GM23338 (cell line): ENCODE measurements around the gene ADAMTS8. TPM values are rescaled to one million over a fixed set of nuclear protein-coding genes. Genes with fewer than 3 reads are reported as not detected.

Experiments
- ATAC-seq: fragments of 200-7000 bp; cut with Tn5 transposase; 3 replicates; pipeline ENCODE4 v1.9.1; 2020
- DNase-seq: peaks from one replicate; pipeline ENCODE4 v3.0.0-alpha.2; 2015; ENCODE audit warnings: low spot score
- H2AFZ ChIP-seq: fragments of 200-600 bp; sonication (generic); 2 replicates; pipeline ENCODE4 v1.8.0; 2016; ENCODE audit warnings: antibody characterized with exemption, mild to moderate bottlenecking, moderate library complexity
- H3F3A ChIP-seq: fragments of 200-600 bp; sonication (generic); replicated peaks from 2 replicates; pipeline ENCODE4 v1.8.0; 2017; ENCODE audit warnings: antibody characterized with exemption, mixed run types, low read depth
- H3K27ac ChIP-seq: fragments of 200-600 bp; sonication (generic); 2 replicates; pipeline ENCODE4 v1.6.1; 2016; ENCODE audit warnings: low read depth
- H3K27me3 ChIP-seq: fragments of 200-600 bp; sonication (generic); 2 replicates; pipeline ENCODE4 v1.8.0; 2016; ENCODE audit warnings: mild to moderate bottlenecking, mixed run types, moderate library complexity; ENCODE audit not compliant: insufficient read depth
- H3K36me3 ChIP-seq: fragments of 200-600 bp; sonication (generic); 2 replicates; pipeline ENCODE4 v1.8.0; 2016; ENCODE audit warnings: mild to moderate bottlenecking; ENCODE audit not compliant: insufficient read depth
- H3K4me1 ChIP-seq: fragments of 200-600 bp; sonication (generic); 2 replicates; pipeline ENCODE4 v1.8.0; 2016; ENCODE audit warnings: mild to moderate bottlenecking, moderate library complexity; ENCODE audit not compliant: insufficient read depth
- H3K4me2 ChIP-seq: fragments of 200-600 bp; sonication (generic); 2 replicates; pipeline ENCODE4 v1.7.1; 2017; ENCODE audit warnings: mixed run types
- H3K4me3 ChIP-seq: fragments of 200-600 bp; sonication (generic); 2 replicates; pipeline ENCODE4 v1.6.1; 2016; ENCODE audit warnings: mixed run types
- H3K79me2 ChIP-seq: fragments of 200-600 bp; sonication (generic); replicated peaks from 2 replicates; pipeline ENCODE4 v1.8.0; 2017; ENCODE audit warnings: mild to moderate bottlenecking; ENCODE audit not compliant: insufficient read depth
- H3K9me2 ChIP-seq: fragments of 200-600 bp; sonication (generic); 2 replicates; pipeline ENCODE4 v1.8.0; 2017; ENCODE audit not compliant: insufficient read depth
- H4K20me1 ChIP-seq: fragments of 200-600 bp; sonication (generic); replicated peaks from 2 replicates; pipeline ENCODE4 v1.8.0; 2017; ENCODE audit warnings: mild to moderate bottlenecking; ENCODE audit not compliant: insufficient read depth
- H3K27ac Mint-ChIP-seq: 2 replicates; pipeline ENCODE4 v1.8.0; 2020; ENCODE audit warnings: inconsistent platforms, mild to moderate bottlenecking, moderate library complexity, mixed read lengths
- H3K27me3 Mint-ChIP-seq: 3 replicates; pipeline ENCODE4 v1.8.0; 2022; ENCODE audit warnings: low read depth, mild to moderate bottlenecking, moderate library complexity, mixed read lengths, inconsistent platforms; ENCODE audit not compliant: insufficient read depth, poor library complexity
- H3K36me3 Mint-ChIP-seq: 3 replicates; pipeline ENCODE4 v1.8.0; 2021; ENCODE audit warnings: low read depth, mild to moderate bottlenecking, inconsistent platforms, moderate library complexity, mixed read lengths
- H3K4me1 Mint-ChIP-seq: 3 replicates; pipeline ENCODE4 v1.8.0; 2020; ENCODE audit warnings: mild to moderate bottlenecking, inconsistent platforms, mixed read lengths
- H3K4me3 Mint-ChIP-seq: 3 replicates; pipeline ENCODE4 v1.8.0; 2021; ENCODE audit warnings: moderate library complexity, mild to moderate bottlenecking, inconsistent platforms, mixed read lengths
- H3K9me3 Mint-ChIP-seq: 3 replicates; pipeline ENCODE4 v1.8.0; 2020; ENCODE audit warnings: moderate library complexity, mild to moderate bottlenecking, inconsistent platforms, mixed read lengths
- ETS1 ChIP-seq: IDR thresholded peaks from 2 replicates; pipeline ENCODE4 v1.6.1; 2016; ENCODE audit warnings: antibody characterized with exemption
- EZH2phosphoT487 ChIP-seq: fragments of 200-600 bp; sonication (generic); IDR thresholded peaks from one replicate; pipeline ENCODE4 v1.8.1; 2018; ENCODE audit warnings: antibody characterized with exemption; ENCODE audit not compliant: unreplicated experiment
- NANOG ChIP-seq: IDR thresholded peaks from 2 replicates; pipeline ENCODE4 v1.6.1; 2016; ENCODE audit warnings: antibody characterized with exemption, borderline replicate concordance
- POLR2AphosphoS5 ChIP-seq: IDR thresholded peaks from 2 replicates; pipeline ENCODE4 v1.6.1; 2016; ENCODE audit warnings: antibody characterized with exemption, low read depth
- REST ChIP-seq: IDR thresholded peaks from one replicate; pipeline ENCODE4 v1.6.1; 2018; ENCODE audit warnings: antibody characterized with exemption; ENCODE audit not compliant: unreplicated experiment
- STAT1 ChIP-seq: IDR thresholded peaks from one replicate; pipeline ENCODE4 v1.6.1; 2016; ENCODE audit warnings: antibody characterized with exemption; ENCODE audit not compliant: unreplicated experiment
- ZNF114 ChIP-seq: fragments of 250-450 bp; sonication (Bioruptor Pico); IDR thresholded peaks from 2 replicates; pipeline ENCODE4 v1.5.0; 2020; ENCODE audit warnings: mild to moderate bottlenecking, moderate library complexity
- ZNF331 ChIP-seq: fragments of 250-450 bp; sonication (Bioruptor Pico); IDR thresholded peaks from 2 replicates; pipeline ENCODE4 v1.5.0; 2020; ENCODE audit warnings: low read depth, mild to moderate bottlenecking, moderate library complexity
- polyA plus RNA-seq: library from polyadenylated mRNA; unstranded; fragments of >200 nt; fragmentation: Nextera tagmentation; extraction: Ambion mirVana; gene quantifications from 2 replicates; pipeline ENCODE4 v1.2.1, GENCODE V29; 2016
- total RNA-seq: library from RNA; depleted of rRNA; stranded (reverse); fragments of >200 nt; shearing (Covaris generic); gene quantifications from 2 replicates; pipeline ENCODE4 v1.2.3, GENCODE V29; 2014
- TF ChIP-seq, protein P1 (sequence below): fragments of 250-450 bp; sonication (Bioruptor Pico); IDR thresholded peaks from 2 replicates; pipeline ENCODE4 v1.5.0; 2020; ENCODE audit warnings: mild to moderate bottlenecking, moderate library complexity

The ADAMTS8 gene
- total and polyA plus RNA-seq, 2 experiments from 2014 or later = 7.5 to 16.2 TPM

- peaks cover 9% of the 10 kb centered on the region for H3K27me3 Mint-ChIP-seq
- Histone ChIP-seq H3K27me3 (no peaks in the 10 kb centered on the region), H3K9me2 (no peaks in the 10 kb centered on the region), H3K4me3 (no peak overlapping the region), H3K4me2 (no peak overlapping the region), H3K79me2 (no peaks in the 10 kb centered on the region), H3K27ac (no peak overlapping the region), H3K4me1 (peaks cover 4% of the 10 kb centered on the region; the same call in 1 of the 2 replicates), H4K20me1 (no peaks in the 10 kb centered on the region), H3K36me3 (no peaks in the 10 kb centered on the region), H3F3A (no peaks in the 10 kb centered on the region), H2AFZ (no peak overlapping the region)
- TF ChIP-seq ZNF114 (no peak), STAT1 (no peak), ZNF331 (CRISPR knock-in tag) (no peak), REST (no peak), POLR2AphosphoS5 (no peak), EZH2phosphoT487 (no peak), ETS1 (no peak), NANOG (no peak)
- TF ChIP-seq, protein P1, sequence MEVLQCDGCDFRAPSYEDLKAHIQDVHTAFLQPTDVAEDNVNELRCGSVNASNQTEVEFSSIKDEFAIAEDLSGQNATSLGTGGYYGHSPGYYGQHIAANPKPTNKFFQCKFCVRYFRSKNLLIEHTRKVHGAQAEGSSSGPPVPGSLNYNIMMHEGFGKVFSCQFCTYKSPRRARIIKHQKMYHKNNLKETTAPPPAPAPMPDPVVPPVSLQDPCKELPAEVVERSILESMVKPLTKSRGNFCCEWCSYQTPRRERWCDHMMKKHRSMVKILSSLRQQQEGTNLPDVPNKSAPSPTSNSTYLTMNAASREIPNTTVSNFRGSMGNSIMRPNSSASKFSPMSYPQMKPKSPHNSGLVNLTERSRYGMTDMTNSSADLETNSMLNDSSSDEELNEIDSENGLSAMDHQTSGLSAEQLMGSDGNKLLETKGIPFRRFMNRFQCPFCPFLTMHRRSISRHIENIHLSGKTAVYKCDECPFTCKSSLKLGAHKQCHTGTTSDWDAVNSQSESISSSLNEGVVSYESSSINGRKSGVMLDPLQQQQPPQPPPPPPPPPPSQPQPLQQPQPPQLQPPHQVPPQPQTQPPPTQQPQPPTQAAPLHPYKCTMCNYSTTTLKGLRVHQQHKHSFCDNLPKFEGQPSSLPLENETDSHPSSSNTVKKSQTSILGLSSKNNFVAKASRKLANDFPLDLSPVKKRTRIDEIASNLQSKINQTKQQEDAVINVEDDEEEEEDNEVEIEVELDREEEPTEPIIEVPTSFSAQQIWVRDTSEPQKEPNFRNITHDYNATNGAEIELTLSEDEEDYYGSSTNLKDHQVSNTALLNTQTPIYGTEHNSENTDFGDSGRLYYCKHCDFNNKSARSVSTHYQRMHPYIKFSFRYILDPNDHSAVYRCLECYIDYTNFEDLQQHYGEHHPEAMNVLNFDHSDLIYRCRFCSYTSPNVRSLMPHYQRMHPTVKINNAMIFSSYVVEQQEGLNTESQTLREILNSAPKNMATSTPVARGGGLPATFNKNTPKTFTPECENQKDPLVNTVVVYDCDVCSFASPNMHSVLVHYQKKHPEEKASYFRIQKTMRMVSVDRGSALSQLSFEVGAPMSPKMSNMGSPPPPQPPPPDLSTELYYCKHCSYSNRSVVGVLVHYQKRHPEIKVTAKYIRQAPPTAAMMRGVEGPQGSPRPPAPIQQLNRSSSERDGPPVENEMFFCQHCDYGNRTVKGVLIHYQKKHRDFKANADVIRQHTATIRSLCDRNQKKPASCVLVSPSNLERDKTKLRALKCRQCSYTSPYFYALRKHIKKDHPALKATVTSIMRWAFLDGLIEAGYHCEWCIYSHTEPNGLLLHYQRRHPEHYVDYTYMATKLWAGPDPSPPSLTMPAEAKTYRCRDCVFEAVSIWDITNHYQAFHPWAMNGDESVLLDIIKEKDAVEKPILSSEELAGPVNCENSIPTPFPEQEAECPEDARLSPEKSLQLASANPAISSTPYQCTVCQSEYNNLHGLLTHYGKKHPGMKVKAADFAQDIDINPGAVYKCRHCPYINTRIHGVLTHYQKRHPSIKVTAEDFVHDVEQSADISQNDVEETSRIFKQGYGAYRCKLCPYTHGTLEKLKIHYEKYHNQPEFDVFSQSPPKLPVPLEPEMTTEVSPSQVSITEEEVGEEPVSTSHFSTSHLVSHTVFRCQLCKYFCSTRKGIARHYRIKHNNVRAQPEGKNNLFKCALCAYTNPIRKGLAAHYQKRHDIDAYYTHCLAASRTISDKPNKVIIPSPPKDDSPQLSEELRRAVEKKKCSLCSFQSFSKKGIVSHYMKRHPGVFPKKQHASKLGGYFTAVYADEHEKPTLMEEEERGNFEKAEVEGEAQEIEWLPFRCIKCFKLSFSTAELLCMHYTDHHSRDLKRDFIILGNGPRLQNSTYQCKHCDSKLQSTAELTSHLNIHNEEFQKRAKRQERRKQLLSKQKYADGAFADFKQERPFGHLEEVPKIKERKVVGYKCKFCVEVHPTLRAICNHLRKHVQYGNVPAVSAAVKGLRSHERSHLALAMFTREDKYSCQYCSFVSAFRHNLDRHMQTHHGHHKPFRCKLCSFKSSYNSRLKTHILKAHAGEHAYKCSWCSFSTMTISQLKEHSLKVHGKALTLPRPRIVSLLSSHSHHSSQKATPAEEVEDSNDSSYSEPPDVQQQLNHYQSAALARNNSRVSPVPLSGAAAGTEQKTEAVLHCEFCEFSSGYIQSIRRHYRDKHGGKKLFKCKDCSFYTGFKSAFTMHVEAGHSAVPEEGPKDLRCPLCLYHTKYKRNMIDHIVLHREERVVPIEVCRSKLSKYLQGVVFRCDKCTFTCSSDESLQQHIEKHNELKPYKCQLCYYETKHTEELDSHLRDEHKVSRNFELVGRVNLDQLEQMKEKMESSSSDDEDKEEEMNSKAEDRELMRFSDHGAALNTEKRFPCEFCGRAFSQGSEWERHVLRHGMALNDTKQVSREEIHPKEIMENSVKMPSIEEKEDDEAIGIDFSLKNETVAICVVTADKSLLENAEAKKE (CRISPR knock-in tag) = no peak
- peaks cover 36% of the 10 kb centered on the region for H3K36me3 Mint-ChIP-seq
- H3K9me3 Mint-ChIP-seq = no peaks in the 10 kb centered on the region; the same call in 2 of the 3 replicates
- no peak overlapping the region for H3K27ac Mint-ChIP-seq
- ATAC-seq = no peak
- no peak overlapping the region for H3K4me3 Mint-ChIP-seq
- DNase-seq = no peak
- H3K4me1 Mint-ChIP-seq = peaks cover 32% of the 10 kb centered on the region
These were observed 17.2 kb downstream of the ADAMTS8 start for GRCh38 chr11:130411223-130411622.
